Endothelial cell of umbilical vein (primary cell): Measurements from ENCODE around the gene PHLPP1. TPM values are rescaled to one million over a fixed set of nuclear protein-coding genes. Genes with fewer than 3 reads are reported as not detected.

Source experiments
- BruUV-seq: library from RNA; stranded (reverse); fragments of 400-500 nt; replicated peaks from 2 replicates; lab custom pipeline; 2021; lab: Mats Ljungman, UMichigan
- CTCF ChIA-PET: fragments of 300-600, 350-600 bp; sonication (Branson Sonifier 250); formaldehyde crosslinking; loops from one replicate; lab custom pipeline; 2021; ENCODE audit warnings: antibody characterized with exemption, inconsistent platforms; lab: Charles Lee
- POLR2A ChIA-PET: fragments of 300-600, 350-600 bp; sonication (Branson Sonifier 250); formaldehyde crosslinking; loops from one replicate; lab custom pipeline; 2021; ENCODE audit warnings: antibody characterized with exemption, inconsistent platforms; lab: Charles Lee
- DNase-seq: peaks from one replicate; pipeline ENCODE4 v3.0.0-alpha.2; 2011; ENCODE audit warnings: low read depth, low spot score
- FAIRE-seq: peaks from 2 replicates; lab custom pipeline; 2011; peaks lifted over from hg19 to GRCh38; lab: Jason Lieb, UNC
- H2AFZ ChIP-seq: 2 replicates; pipeline ENCODE4 v1.6.0; 2012; ENCODE audit warnings: low read depth, low read length, control low read depth, inconsistent platforms
- H3K27ac ChIP-seq: 2 replicates; pipeline ENCODE4 v1.5.1; 2011; ENCODE audit warnings: low read depth, mild to moderate bottlenecking, control low read depth, low read length, moderate library complexity; ENCODE audit not compliant: insufficient read depth
- H3K27me3 ChIP-seq, 2 experiments: 2 replicates each; pipeline versions ENCODE4 v1.6.0 to v1.6.1; 2011; ENCODE audit warnings: low read length in 2 of 2, mixed read lengths in 1 of 2; ENCODE audit not compliant: control insufficient read depth in 2 of 2, insufficient read depth in 2 of 2
- H3K36me3 ChIP-seq, 2 experiments: 2 replicates in 1 of 2; 3 replicates in 1 of 2; pipeline ENCODE4 v1.5.1; 2011; ENCODE audit warnings: low read length in 2 of 2, mild to moderate bottlenecking in 1 of 2, moderate library complexity in 1 of 2; ENCODE audit not compliant: control insufficient read depth in 2 of 2, insufficient read depth in 2 of 2; ENCODE audit errors: extremely low read depth in 1 of 2
- H3K4me1 ChIP-seq: 3 replicates; pipeline ENCODE4 v1.5.1; 2011; ENCODE audit warnings: mild to moderate bottlenecking, low read length; ENCODE audit not compliant: control insufficient read depth, insufficient read depth; ENCODE audit errors: extremely low read depth
- H3K4me2 ChIP-seq: 2 replicates; pipeline ENCODE4 v1.6.1; 2011; ENCODE audit warnings: low read length, control low read depth, mixed read lengths; ENCODE audit not compliant: insufficient read depth
- H3K4me3 ChIP-seq, 3 experiments: fragments of 200-600 bp in 1 of 3; sonication (generic), shearing (Covaris generic) in 1 of 3; replicated peaks in 1 of 3; 2 replicates each; pipeline ENCODE4 v1.5.1; 2011 to 2016; ENCODE audit warnings: control low read depth in 3 of 3, low read length in 3 of 3, mild to moderate bottlenecking in 2 of 3, inconsistent platforms in 1 of 3, low read depth in 1 of 3, moderate library complexity in 1 of 3; ENCODE audit not compliant: insufficient read depth in 1 of 3
- H3K79me2 ChIP-seq: 2 replicates; pipeline ENCODE4 v1.6.0; 2012; ENCODE audit warnings: low read length, inconsistent platforms; ENCODE audit not compliant: control insufficient read depth, insufficient read depth
- H3K9ac ChIP-seq: replicated peaks from 2 replicates; pipeline ENCODE3; 2011; ENCODE audit warnings: low read length, control low read depth; ENCODE audit not compliant: insufficient read depth; ENCODE audit errors: extremely low read depth
- H3K9me1 ChIP-seq: replicated peaks from 3 replicates; pipeline ENCODE4 v1.6.0; 2011; ENCODE audit warnings: mild to moderate bottlenecking, low read length; ENCODE audit not compliant: control insufficient read depth, insufficient read depth; ENCODE audit errors: extremely low read depth
- H3K9me3 ChIP-seq: replicated peaks from 2 replicates; pipeline ENCODE4 v1.5.1; 2012; ENCODE audit warnings: low read length, inconsistent platforms; ENCODE audit not compliant: control insufficient read depth, insufficient read depth
- H4K20me1 ChIP-seq: replicated peaks from 2 replicates; pipeline ENCODE3; 2011; ENCODE audit warnings: mild to moderate bottlenecking, low read length; ENCODE audit not compliant: control insufficient read depth, insufficient read depth; ENCODE audit errors: extremely low read depth
- CTCF ChIP-seq, 2 donors: IDR thresholded peaks; 1 replicate in 1 of 2; 2 replicates in 1 of 2; pipeline ENCODE4 v1.5.1; 2011; ENCODE audit warnings: low read length in 2 of 2, mild to moderate bottlenecking in 2 of 2, moderate library complexity in 2 of 2, control low read depth in 1 of 2, inconsistent platforms in 1 of 2, low read depth in 1 of 2; ENCODE audit not compliant: insufficient read depth in 1 of 2; ENCODE audit errors: extremely low read depth in 1 of 2
- EZH2 ChIP-seq: IDR thresholded peaks from 2 replicates; pipeline ENCODE4 v1.6.1; 2012; ENCODE audit warnings: borderline replicate concordance, low read depth, mild to moderate bottlenecking, moderate library complexity, low read length, inconsistent platforms; ENCODE audit not compliant: severe bottlenecking
- FOS ChIP-seq: IDR thresholded peaks from 2 replicates; pipeline ENCODE4 v1.6.1; 2011; ENCODE audit warnings: mild to moderate bottlenecking, low read length, moderate library complexity, borderline replicate concordance; ENCODE audit not compliant: insufficient read depth
- GATA2 ChIP-seq: IDR thresholded peaks from 2 replicates; pipeline ENCODE4 v1.7.0; 2011; ENCODE audit warnings: low read depth, mild to moderate bottlenecking, moderate library complexity, mixed read lengths, low read length; ENCODE audit not compliant: insufficient read length, insufficient read depth
- JUN ChIP-seq: IDR thresholded peaks from 2 replicates; pipeline ENCODE4 v1.6.1; 2011; ENCODE audit warnings: borderline replicate concordance, low read depth; ENCODE audit not compliant: insufficient read length, insufficient read depth
- MAX ChIP-seq: IDR thresholded peaks from 2 replicates; pipeline ENCODE4 v1.6.1; 2011; ENCODE audit not compliant: insufficient read depth, insufficient read length
- MYC ChIP-seq: IDR thresholded peaks from one replicate; pipeline ENCODE4 v1.6.1; 2011; ENCODE audit warnings: mild to moderate bottlenecking, low read depth, low read length
- POLR2A ChIP-seq: IDR thresholded peaks from 2 replicates; pipeline ENCODE4 v1.6.1; 2012; ENCODE audit warnings: low read depth, mild to moderate bottlenecking, control low read depth, low read length
- POLR2AphosphoS5 ChIP-seq: IDR thresholded peaks from 2 replicates; pipeline ENCODE4 v1.6.1; 2012; ENCODE audit warnings: low read depth, mild to moderate bottlenecking, control low read depth, low read length, moderate library complexity; ENCODE audit not compliant: insufficient read depth
- dilution Hi-C: fragments of 300-500 bp; cut with MboI; formaldehyde crosslinking; loops from one replicate; pipeline ENCODE4 v1.15.0; 2019; ENCODE audit warnings: low sequenced_read_pairs; ENCODE audit not compliant: extremely low pct_ligation_motif_present
- intact Hi-C: fragments of 100-400 bp; cut with micrococcal nuclease; formaldehyde crosslinking; loops from one replicate; pipeline ENCODE4 v1.10.0; 2022
- polyA plus RNA-seq, 4 experiments: library from polyadenylated mRNA; depleted of rRNA in 3 of 4; stranded (reverse) in 3 of 4; unstranded in 1 of 4; fragments of >200 nt; gene quantifications; 2 replicates each; pipeline versions ENCODE4 v1.2.1 to v1.2.3, GENCODE V29; 2011 to 2012; ENCODE audit warnings: missing spikeins in 1 of 4
- total RNA-seq: library from RNA; stranded (reverse); gene quantifications from 2 replicates; pipeline ENCODE4 v1.2.3, GENCODE V29; 2021

Gene PHLPP1
- total and polyA plus RNA-seq, 2 donors (not counting 3 experiments of a cell fraction or from before 2014, with no cell fraction given), result 4.0 to 10.8 TPM

DNA sequence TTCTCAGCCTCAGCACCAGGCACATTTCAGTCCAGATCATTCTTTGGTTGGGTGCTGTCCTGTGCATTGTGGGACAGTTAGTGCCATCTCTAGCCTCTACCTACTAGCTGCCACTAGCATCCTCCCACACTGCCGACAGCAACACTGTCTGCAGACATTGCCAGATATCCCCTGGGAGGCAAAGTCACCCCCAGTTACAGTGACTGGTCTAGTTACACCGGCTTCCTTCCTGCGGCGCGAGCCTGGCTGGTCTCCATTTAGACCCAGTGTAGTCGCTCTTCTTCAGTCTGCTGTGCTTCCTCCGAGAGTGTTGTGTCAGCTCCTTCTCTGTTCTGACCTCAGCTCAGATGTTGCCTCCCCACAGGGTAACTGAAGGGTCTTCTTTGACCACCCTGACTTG lies 283.1 kb downstream of the PHLPP1 start:
- no peak for DNase-seq
- intact Hi-C loops, result loop anchor here (5.0 kb wide), 1 partner anchor 1906 kb away; no protein-coding TSS in a partner anchor
- Histone ChIP-seq H3K79me2 (no peaks in the 10 kb centered on the region), H3K9me3 (no peaks in the 10 kb centered on the region), H3K4me1 (peaks cover 10% of the 10 kb centered on the region), H3K36me3 (no peaks in the 10 kb centered on the region), H3K27me3 (peaks cover 1 to 2% of the 10 kb centered on the region in 2 experiments), H3K4me3 (no peak overlapping the region), H3K9me1 (no peaks in the 10 kb centered on the region), H3K9ac (no peak overlapping the region), H3K27ac (no peak overlapping the region), H3K4me2 (no peak overlapping the region), H2AFZ (no peak overlapping the region), H4K20me1 (no peaks in the 10 kb centered on the region)
- no peak for FAIRE-seq
- ChIA-PET POLR2A (no interaction called here), CTCF (no interaction called here)
- no peak for TF ChIP-seq EZH2
- TF ChIP-seq CTCF (IDR thresholded peaks at IDR 0.05; ENCODE audit: extremely low read depth in 1 of 2, insufficient read depth in 1 of 2, low read depth in 1 of 2, low read length in 2 of 2), result no peak
- no peak for TF ChIP-seq GATA2
- TF ChIP-seq MAX, result no peak
- no peak for TF ChIP-seq JUN
- no peak for TF ChIP-seq FOS
- TF ChIP-seq MYC, result no peak
- TF ChIP-seq POLR2A, result no peak
- TF ChIP-seq POLR2AphosphoS5, result no peak
- dilution Hi-C loops, result no loop called here
- BruUV-seq, result no TSS peak
